IMR-90 (cell line): ENCODE measurements around the gene LRRC7. TPM values are rescaled to one million over a fixed set of nuclear protein-coding genes. Genes with fewer than 3 reads are reported as not detected.

Experiments used
- ATAC-seq: fragments of 200-7000 bp; cut with Tn5 transposase; 2 replicates; pipeline ENCODE4 v1.9.1; 2020; ENCODE audit warnings: low read depth, mild to moderate bottlenecking, moderate library complexity
- BruUV-seq: library from RNA; stranded (reverse); fragments of 400-500 nt; replicated peaks from 2 replicates; lab custom pipeline; 2021; lab: Mats Ljungman, UMichigan
- CTCF ChIA-PET: fragments of 300-600 bp; formaldehyde crosslinking; extraction: SDS; loops from one replicate; lab custom pipeline; 2021; ENCODE audit warnings: antibody characterized with exemption; lab: Yijun Ruan, JAX
- POLR2A ChIA-PET: fragments of 300-600 bp; sonication (Branson Sonifier 250); formaldehyde crosslinking; loops from one replicate; lab custom pipeline; 2022; ENCODE audit warnings: antibody characterized with exemption; ENCODE audit not compliant: unreplicated experiment; lab: Charles Lee
- DNase-seq: peaks from one replicate; pipeline ENCODE4 v3.0.0; 2013
- H2AFZ ChIP-seq: replicated peaks from 2 replicates; pipeline ENCODE3; 2013; ENCODE audit warnings: low read length, mild to moderate bottlenecking; ENCODE audit not compliant: poor library complexity
- H2AK5ac ChIP-seq: 2 replicates; pipeline ENCODE4 v1.6.1; 2013; ENCODE audit warnings: low read depth, low read length, inconsistent platforms
- H2AK9ac ChIP-seq: replicated peaks from 2 replicates; pipeline ENCODE3; 2013; ENCODE audit warnings: mild to moderate bottlenecking, low read depth, low read length, moderate library complexity; ENCODE audit not compliant: poor library complexity
- H2BK120ac ChIP-seq: 2 replicates; pipeline ENCODE4 v1.6.1; 2013; ENCODE audit warnings: low read depth, low read length, inconsistent platforms
- H2BK15ac ChIP-seq: 3 replicates; pipeline ENCODE4 v1.6.1; 2013; ENCODE audit warnings: low read depth, low read length, inconsistent platforms
- H2BK20ac ChIP-seq: 2 replicates; pipeline ENCODE4 v1.6.1; 2013; ENCODE audit warnings: low read depth, mild to moderate bottlenecking, inconsistent platforms, low read length, moderate library complexity
- H2BK5ac ChIP-seq: 2 replicates; pipeline ENCODE4 v1.6.1; 2013; ENCODE audit warnings: mild to moderate bottlenecking, low read depth, low read length, inconsistent platforms; ENCODE audit not compliant: poor library complexity, severe bottlenecking
- H3K14ac ChIP-seq: replicated peaks from 2 replicates; pipeline ENCODE4 v1.6.1; 2013; ENCODE audit warnings: low read depth, low read length, inconsistent platforms
- H3K18ac ChIP-seq: 2 replicates; pipeline ENCODE4 v1.6.1; 2013; ENCODE audit warnings: low read depth, low read length, control low read depth
- H3K23ac ChIP-seq: 2 replicates; pipeline ENCODE4 v1.6.1; 2013; ENCODE audit warnings: low read depth, low read length, inconsistent platforms
- H3K27ac ChIP-seq: 2 replicates; pipeline ENCODE4 v1.5.1; 2013; ENCODE audit warnings: mild to moderate bottlenecking, control low read depth, low read length; ENCODE audit not compliant: insufficient read depth
- H3K27me3 ChIP-seq: 2 replicates; pipeline ENCODE4 v1.6.1; 2013; ENCODE audit warnings: low read length; ENCODE audit not compliant: control insufficient read depth, insufficient read depth
- H3K36me3 ChIP-seq: 2 replicates; pipeline ENCODE4 v1.6.1; 2013; ENCODE audit warnings: low read length, mixed read lengths; ENCODE audit not compliant: control insufficient read depth, insufficient read depth
- H3K4ac ChIP-seq: 2 replicates; pipeline ENCODE4 v1.6.1; 2013; ENCODE audit warnings: low read depth, low read length, inconsistent platforms
- H3K4me1 ChIP-seq: 2 replicates; pipeline ENCODE4 v1.6.1; 2013; ENCODE audit warnings: low read length, mixed read lengths; ENCODE audit not compliant: control insufficient read depth, insufficient read depth
- H3K4me2 ChIP-seq: 2 replicates; pipeline ENCODE4 v1.6.1; 2013; ENCODE audit warnings: low read depth, mild to moderate bottlenecking, control low read depth, low read length, moderate library complexity
- H3K4me3 ChIP-seq: 2 replicates; pipeline ENCODE4 v1.5.1; 2013; ENCODE audit warnings: low read depth, mild to moderate bottlenecking, control low read depth, low read length, moderate library complexity; ENCODE audit not compliant: insufficient read depth
- H3K56ac ChIP-seq: 2 replicates; pipeline ENCODE4 v1.6.1; 2013; ENCODE audit warnings: low read length, inconsistent platforms; ENCODE audit not compliant: insufficient read depth; ENCODE audit errors: extremely low read depth
- H3K79me1 ChIP-seq, 2 experiments: 2 replicates each; pipeline ENCODE4 v1.6.1; 2013; ENCODE audit warnings: low read length in 2 of 2, inconsistent platforms in 1 of 2, low read depth in 1 of 2
- H3K9ac ChIP-seq: 2 replicates; pipeline ENCODE4 v1.6.1; 2013; ENCODE audit warnings: low read depth, low read length, control low read depth
- H3K9me1 ChIP-seq: 2 replicates; pipeline ENCODE4 v1.6.1; 2013; ENCODE audit warnings: low read length, inconsistent platforms; ENCODE audit not compliant: insufficient read depth
- H3K9me3 ChIP-seq: 2 replicates; pipeline ENCODE4 v1.6.1; 2013; ENCODE audit warnings: low read length; ENCODE audit not compliant: control insufficient read depth, insufficient read depth
- H4K20me1 ChIP-seq: 2 replicates; pipeline ENCODE4 v1.6.1; 2013; ENCODE audit warnings: low read length, inconsistent platforms; ENCODE audit not compliant: insufficient read depth
- H4K5ac ChIP-seq: 2 replicates; pipeline ENCODE4 v1.6.1; 2013; ENCODE audit warnings: mild to moderate bottlenecking, low read depth, low read length, control low read depth
- H4K8ac ChIP-seq, 2 experiments: 2 replicates each; pipeline ENCODE4 v1.6.1; 2013; ENCODE audit warnings: low read depth in 2 of 2, low read length in 2 of 2, control low read depth in 1 of 2, inconsistent platforms in 1 of 2
- H4K91ac ChIP-seq: 2 replicates; pipeline ENCODE4 v1.6.1; 2013; ENCODE audit warnings: low read depth, low read length, inconsistent platforms; ENCODE audit not compliant: insufficient read depth
- BHLHE40 ChIP-seq: fragments of 150-350 bp; IDR thresholded peaks from 2 replicates; pipeline ENCODE4 v1.6.1; 2016; ENCODE audit warnings: mild to moderate bottlenecking, low read depth, low read length
- CEBPB ChIP-seq: IDR thresholded peaks from 2 replicates; pipeline ENCODE4 v1.6.1; 2012; ENCODE audit warnings: low read depth, low read length, improper control_type of control experiment
- CHD1 ChIP-seq: IDR thresholded peaks from 2 replicates; pipeline ENCODE4 v1.6.1; 2012; ENCODE audit warnings: low read depth, low read length, improper control_type of control experiment
- FOS ChIP-seq: fragments of 150-350 bp; IDR thresholded peaks from 2 replicates; pipeline ENCODE4 v1.6.1; 2016; ENCODE audit warnings: low read depth, low read length
- MAFK ChIP-seq: IDR thresholded peaks from 2 replicates; pipeline ENCODE4 v1.6.1; 2012; ENCODE audit warnings: low read depth, low read length, improper control_type of control experiment
- MAZ ChIP-seq: IDR thresholded peaks from 2 replicates; pipeline ENCODE4 v1.6.1; 2012; ENCODE audit warnings: low read depth, mild to moderate bottlenecking, low read length, improper control_type of control experiment, moderate library complexity, borderline replicate concordance
- MXI1 ChIP-seq: IDR thresholded peaks from 2 replicates; pipeline ENCODE4 v1.6.1; 2012; ENCODE audit warnings: low read depth, mild to moderate bottlenecking, low read length, moderate library complexity, borderline replicate concordance
- NFE2L2 ChIP-seq: fragments of 150-350 bp; IDR thresholded peaks from 2 replicates; pipeline ENCODE4 v1.6.1; 2016; ENCODE audit warnings: low read depth, mild to moderate bottlenecking, low read length
- POLR2A ChIP-seq: IDR thresholded peaks from 2 replicates; pipeline ENCODE4 v1.6.1; 2012; ENCODE audit warnings: mild to moderate bottlenecking, low read depth, low read length
- RAD21 ChIP-seq: IDR thresholded peaks from 2 replicates; pipeline ENCODE4 v1.6.1; 2012; ENCODE audit warnings: low read length, improper control_type of control experiment
- RCOR1 ChIP-seq: IDR thresholded peaks from 2 replicates; pipeline ENCODE4 v1.6.1; 2012; ENCODE audit warnings: mild to moderate bottlenecking, low read length, improper control_type of control experiment; ENCODE audit not compliant: insufficient replicate concordance
- RFX5 ChIP-seq: IDR thresholded peaks from 2 replicates; pipeline ENCODE4 v1.8.0; 2012; ENCODE audit warnings: low read depth, mild to moderate bottlenecking, low read length, moderate library complexity
- SMC3 ChIP-seq: fragments of 150-350 bp; IDR thresholded peaks from 2 replicates; pipeline ENCODE4 v1.6.1; 2016; ENCODE audit warnings: low read depth, mild to moderate bottlenecking, antibody characterized with exemption, low read length, moderate library complexity
- WGBS, 2 experiments: methylation state at CpG; one replicate each; pipeline versions ENCODE4 v1.1.5 to v1.1.7; 2013; ENCODE audit warnings: missing lambda C conversion rate in 2 of 2; ENCODE audit not compliant: insufficient read length in 1 of 2; ENCODE audit errors: extremely low coverage in 2 of 2; 5-methylcytosine and 5-hydroxymethylcytosine counted together
- dilution Hi-C: fragments of 300-500 bp; cut with HindIII; formaldehyde crosslinking; loops from one replicate; pipeline ENCODE4 v1.14.3; 2018; ENCODE audit warnings: low sequenced_read_pairs; ENCODE audit not compliant: unreplicated experiment
- in situ Hi-C: fragments of 300-500 bp; cut with MboI; formaldehyde crosslinking; loops from 3 replicates; pipeline ENCODE4 v1.14.3; 2019; ENCODE audit warnings: low sequenced_read_pairs, inconsistent platforms, mixed read lengths
- intact Hi-C: fragments of 100-400 bp; cut with micrococcal nuclease; formaldehyde crosslinking; loops from 2 replicates; pipeline ENCODE4 v1.10.0; 2022
- polyA plus RNA-seq, 3 experiments: library from polyadenylated mRNA; depleted of rRNA; stranded (reverse); fragments of >200 nt; gene quantifications; 2 replicates each; pipeline ENCODE4 v1.2.3, GENCODE V29; 2012; ENCODE audit warnings: low replicate concordance in 1 of 3
- total RNA-seq: library from RNA; depleted of rRNA; stranded (reverse); fragments of >200 nt; gene quantifications from 2 replicates; pipeline ENCODE4 v1.2.3, GENCODE V29; 2012
- TF ChIP-seq, protein P1 (sequence below): conservative IDR thresholded peaks from 2 replicates; pipeline ENCODE4 v1.5.1; 2012; ENCODE audit warnings: mild to moderate bottlenecking, low read depth, low read length, improper control_type of control experiment
- TF ChIP-seq, protein P2 (sequence below): fragments of 150-350 bp; IDR thresholded peaks from 2 replicates; pipeline ENCODE4 v1.6.1; 2016; ENCODE audit warnings: low read depth, mild to moderate bottlenecking, low read length, moderate library complexity, borderline replicate concordance
- TF ChIP-seq, protein P3 (sequence below): fragments of 150-350 bp; IDR thresholded peaks from 2 replicates; pipeline ENCODE4 v1.6.1; 2017; ENCODE audit warnings: mild to moderate bottlenecking, antibody characterized with exemption, low read length, low read depth

LRRC7 gene
- total and polyA plus RNA-seq, 2 of the 4 experiments (the other 2 are of a cell fraction): under 0.01 to 0.02 TPM

DNA sequence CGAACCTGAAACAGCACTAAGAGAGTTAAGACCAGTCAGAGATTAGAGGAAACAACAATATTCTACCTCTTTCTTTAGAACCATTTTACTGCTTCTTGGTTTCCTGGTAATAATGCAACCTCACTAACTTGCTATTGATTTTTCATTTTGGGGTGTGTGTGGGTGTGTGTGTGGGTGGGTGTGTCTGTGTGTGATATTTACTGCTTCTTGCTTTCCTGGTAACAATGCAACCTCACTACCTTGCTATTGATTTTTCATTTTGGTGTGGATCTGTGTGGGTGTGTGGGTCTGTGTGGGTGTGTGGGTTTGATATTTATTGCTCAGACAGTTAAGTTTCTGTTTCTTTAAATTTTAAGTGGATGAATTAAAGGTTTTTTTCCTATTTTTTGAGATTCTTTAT lies 208.8 kb downstream of the LRRC7 start:
- no peak overlapping the region for H3K18ac ChIP-seq
- H2BK120ac ChIP-seq: no peak overlapping the region
- H3K23ac ChIP-seq: no peak overlapping the region
- TF ChIP-seq CEBPB (no peak), NFE2L2 (no peak), MAFK (no peak), POLR2A (no peak), RFX5 (no peak), MXI1 (no peak), MAZ (no peak), CHD1 (no peak), RAD21 (no peak), FOS (no peak), SMC3 (no peak), BHLHE40 (no peak), RCOR1 (no peak)
- TF ChIP-seq, protein P1, sequence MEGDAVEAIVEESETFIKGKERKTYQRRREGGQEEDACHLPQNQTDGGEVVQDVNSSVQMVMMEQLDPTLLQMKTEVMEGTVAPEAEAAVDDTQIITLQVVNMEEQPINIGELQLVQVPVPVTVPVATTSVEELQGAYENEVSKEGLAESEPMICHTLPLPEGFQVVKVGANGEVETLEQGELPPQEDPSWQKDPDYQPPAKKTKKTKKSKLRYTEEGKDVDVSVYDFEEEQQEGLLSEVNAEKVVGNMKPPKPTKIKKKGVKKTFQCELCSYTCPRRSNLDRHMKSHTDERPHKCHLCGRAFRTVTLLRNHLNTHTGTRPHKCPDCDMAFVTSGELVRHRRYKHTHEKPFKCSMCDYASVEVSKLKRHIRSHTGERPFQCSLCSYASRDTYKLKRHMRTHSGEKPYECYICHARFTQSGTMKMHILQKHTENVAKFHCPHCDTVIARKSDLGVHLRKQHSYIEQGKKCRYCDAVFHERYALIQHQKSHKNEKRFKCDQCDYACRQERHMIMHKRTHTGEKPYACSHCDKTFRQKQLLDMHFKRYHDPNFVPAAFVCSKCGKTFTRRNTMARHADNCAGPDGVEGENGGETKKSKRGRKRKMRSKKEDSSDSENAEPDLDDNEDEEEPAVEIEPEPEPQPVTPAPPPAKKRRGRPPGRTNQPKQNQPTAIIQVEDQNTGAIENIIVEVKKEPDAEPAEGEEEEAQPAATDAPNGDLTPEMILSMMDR: no peak
- TF ChIP-seq, protein P2, sequence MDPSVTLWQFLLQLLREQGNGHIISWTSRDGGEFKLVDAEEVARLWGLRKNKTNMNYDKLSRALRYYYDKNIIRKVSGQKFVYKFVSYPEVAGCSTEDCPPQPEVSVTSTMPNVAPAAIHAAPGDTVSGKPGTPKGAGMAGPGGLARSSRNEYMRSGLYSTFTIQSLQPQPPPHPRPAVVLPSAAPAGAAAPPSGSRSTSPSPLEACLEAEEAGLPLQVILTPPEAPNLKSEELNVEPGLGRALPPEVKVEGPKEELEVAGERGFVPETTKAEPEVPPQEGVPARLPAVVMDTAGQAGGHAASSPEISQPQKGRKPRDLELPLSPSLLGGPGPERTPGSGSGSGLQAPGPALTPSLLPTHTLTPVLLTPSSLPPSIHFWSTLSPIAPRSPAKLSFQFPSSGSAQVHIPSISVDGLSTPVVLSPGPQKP: no peak
- TF ChIP-seq, protein P3, sequence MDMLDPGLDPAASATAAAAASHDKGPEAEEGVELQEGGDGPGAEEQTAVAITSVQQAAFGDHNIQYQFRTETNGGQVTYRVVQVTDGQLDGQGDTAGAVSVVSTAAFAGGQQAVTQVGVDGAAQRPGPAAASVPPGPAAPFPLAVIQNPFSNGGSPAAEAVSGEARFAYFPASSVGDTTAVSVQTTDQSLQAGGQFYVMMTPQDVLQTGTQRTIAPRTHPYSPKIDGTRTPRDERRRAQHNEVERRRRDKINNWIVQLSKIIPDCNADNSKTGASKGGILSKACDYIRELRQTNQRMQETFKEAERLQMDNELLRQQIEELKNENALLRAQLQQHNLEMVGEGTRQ: no peak
- no peak for DNase-seq
- in situ Hi-C loops: no loop called here
- H2BK15ac ChIP-seq: no peak overlapping the region
- H2BK5ac ChIP-seq: no peak overlapping the region
- intact Hi-C loops: no loop called here
- no peak overlapping the region for H2AK9ac ChIP-seq
- WGBS, 2 experiments: no CpG with 5 or more reads among the region's 1 CpG
- ChIA-PET POLR2A (no interaction called here), CTCF (no interaction called here)
- H2BK20ac ChIP-seq: no peak overlapping the region
- H3K4me3 ChIP-seq: no peak overlapping the region
- H4K20me1 ChIP-seq: no peaks in the 10 kb centered on the region
- H2AFZ ChIP-seq: no peak overlapping the region
- no peaks in the 10 kb centered on the region for H3K4me1 ChIP-seq
- H3K9ac ChIP-seq: no peak overlapping the region
- no peak overlapping the region for H4K5ac ChIP-seq
- H3K9me3 ChIP-seq: no peaks in the 10 kb centered on the region
- no peak overlapping the region for H3K14ac ChIP-seq
- H3K9me1 ChIP-seq: no peaks in the 10 kb centered on the region
- dilution Hi-C loops: no loop called here
- no peak overlapping the region for H4K8ac ChIP-seq
- H3K36me3 ChIP-seq: no peaks in the 10 kb centered on the region
- H3K4ac ChIP-seq: no peak overlapping the region
- no peak overlapping the region for H3K4me2 ChIP-seq
- H2AK5ac ChIP-seq: no peak overlapping the region
- H3K27ac ChIP-seq: no peak overlapping the region
- BruUV-seq: no TSS peak
- H3K56ac ChIP-seq: no peak overlapping the region
- no peak overlapping the region for H4K91ac ChIP-seq
- H3K27me3 ChIP-seq: no peaks in the 10 kb centered on the region
- no peaks in the 10 kb centered on the region for H3K79me1 ChIP-seq
- no peak for ATAC-seq
